Muscle layer of colon (tissue), 2 donors: ENCODE measurements around the gene EVX2.

Source experiments
- H3K27ac ChIP-seq: one replicate; pipeline ENCODE4 v1.7.0; 2013; ENCODE audit warnings: low read depth, mild to moderate bottlenecking, low read length, moderate library complexity
- H3K27me3 ChIP-seq, 2 donors: one replicate each; pipeline ENCODE4 v1.7.0; 2013; ENCODE audit warnings: low read length in 2 of 2, mild to moderate bottlenecking in 2 of 2; ENCODE audit not compliant: insufficient read depth in 2 of 2, control insufficient read depth in 1 of 2
- H3K36me3 ChIP-seq: one replicate; pipeline ENCODE4 v1.7.0; 2013; ENCODE audit warnings: mild to moderate bottlenecking, low read length; ENCODE audit not compliant: insufficient read depth
- H3K4me1 ChIP-seq: one replicate; pipeline ENCODE4 v1.7.0; 2013; ENCODE audit warnings: mild to moderate bottlenecking, low read length; ENCODE audit not compliant: insufficient read depth
- H3K4me3 ChIP-seq, 2 donors: one replicate each; pipeline ENCODE4 v1.7.0; 2013; ENCODE audit warnings: low read length in 2 of 2, low read depth in 1 of 2, mild to moderate bottlenecking in 1 of 2, moderate library complexity in 1 of 2
- H3K9ac ChIP-seq: one replicate; pipeline ENCODE4 v1.7.0; 2013; ENCODE audit warnings: low read length
- H3K9me3 ChIP-seq: one replicate; pipeline ENCODE4 v1.7.0; 2013; ENCODE audit warnings: mild to moderate bottlenecking, low read length
- donor health status: abdominal sarcoma.
- donor health status: Adenocarcinoma of cecum.

The EVX2 gene

GRCh38 chr2:176111846-176112374, 28.1 kb upstream of the EVX2 start:
- Histone ChIP-seq H3K36me3 (no peaks in the 10 kb centered on the region), H3K27ac (peak overlapping the region; percentile 35), H3K9ac (peak overlapping the region; percentile 27), H3K27me3 (peaks cover 30 to 77% of the 10 kb centered on the region in 2 donors), H3K4me3 (peak overlapping the region; percentile 39 to 45), H3K9me3 (no peaks in the 10 kb centered on the region), H3K4me1 (peaks cover 13% of the 10 kb centered on the region)

- Histone ChIP-seq H3K4me3 (peak overlapping the region in 1 of 2 donors; percentile 41), H3K27me3 (peaks cover 28 to 77% of the 10 kb centered on the region in 2 donors), H3K36me3 (no peaks in the 10 kb centered on the region), H3K4me1 (peaks cover 17% of the 10 kb centered on the region), H3K9ac (peak overlapping the region; percentile 24), H3K9me3 (no peaks in the 10 kb centered on the region), H3K27ac (peak overlapping the region; percentile 35)
Measured at GRCh38 chr2:176111309-176111663, 27.5 kb upstream of the EVX2 start.

GRCh38 chr2:176110415-176111308, 26.9 kb upstream of the EVX2 start:
- H3K27ac ChIP-seq: peak overlapping the region; percentile 10
- H3K9me3 ChIP-seq: no peaks in the 10 kb centered on the region
- H3K4me3 ChIP-seq: peak overlapping the region; percentile 39 to 41
- H3K27me3 ChIP-seq: peaks cover 28 to 77% of the 10 kb centered on the region in 2 donors
- peak overlapping the region; percentile 24 for H3K9ac ChIP-seq
- H3K4me1 ChIP-seq: peaks cover 17% of the 10 kb centered on the region
- H3K36me3 ChIP-seq: no peaks in the 10 kb centered on the region

- no peak overlapping the region for H3K27ac ChIP-seq
- no peaks in the 10 kb centered on the region for H3K9me3 ChIP-seq
- peak overlapping the region; percentile 39 to 41 for H3K4me3 ChIP-seq
- H3K36me3 ChIP-seq: no peaks in the 10 kb centered on the region
- H3K9ac ChIP-seq: peak overlapping the region; percentile 6
- peaks cover 15% of the 10 kb centered on the region for H3K4me1 ChIP-seq
- peaks cover 36 to 83% of the 10 kb centered on the region in 2 donors for H3K27me3 ChIP-seq
Measured at GRCh38 chr2:176109946-176110345, 26.2 kb upstream of the EVX2 start.

GRCh38 chr2:176109192-176109901, 25.6 kb upstream of the EVX2 start:
- peaks cover 15% of the 10 kb centered on the region for H3K4me1 ChIP-seq
- H3K9ac ChIP-seq: peak overlapping the region; percentile 62
- H3K9me3 ChIP-seq: no peaks in the 10 kb centered on the region
- peaks cover 39 to 83% of the 10 kb centered on the region in 2 donors for H3K27me3 ChIP-seq
- H3K36me3 ChIP-seq: no peaks in the 10 kb centered on the region
- H3K4me3 ChIP-seq: peak overlapping the region; percentile 21 to 41
- no peak overlapping the region for H3K27ac ChIP-seq

- H3K27ac ChIP-seq: no peak overlapping the region
- H3K4me3 ChIP-seq: peak overlapping the region in 1 of 2 donors; percentile 47
- H3K4me1 ChIP-seq: peaks cover 23% of the 10 kb centered on the region
- H3K27me3 ChIP-seq: peaks cover 33 to 86% of the 10 kb centered on the region in 2 donors
- no peaks in the 10 kb centered on the region for H3K36me3 ChIP-seq
- no peaks in the 10 kb centered on the region for H3K9me3 ChIP-seq
- H3K9ac ChIP-seq: no peak overlapping the region
Measured at GRCh38 chr2:176107731-176108181, 24.0 kb upstream of the EVX2 start.

GRCh38 chr2:176106581-176107539, 23.1 kb upstream of the EVX2 start, which contains the start of gene HOXD11:
TSS of gene HOXD11 (plus strand) at chr2:176107280. CDS start at chr2:176107356, 76 bp downstream.
- H3K4me1 ChIP-seq: peaks cover 23% of the 10 kb centered on the region
- no peaks in the 10 kb centered on the region for H3K9me3 ChIP-seq
- peaks cover 36 to 86% of the 10 kb centered on the region in 2 donors for H3K27me3 ChIP-seq
- peak within 1 kb of the TSS; percentile 74 for H3K27ac ChIP-seq
- peak within 1 kb of the TSS; percentile 54 for H3K9ac ChIP-seq
- H3K36me3 ChIP-seq: no peaks in the 10 kb centered on the region
- peak within 1 kb of the TSS; percentile 50 to 65 for H3K4me3 ChIP-seq

- Histone ChIP-seq H3K27me3 (peaks cover 45 to 83% of the 10 kb centered on the region in 2 donors), H3K27ac (peak overlapping the region; percentile 74)
Measured at GRCh38 chr2:176105730-176106580, 22.2 kb upstream of the EVX2 start.

GRCh38 chr2:176105078-176105729, 21.4 kb upstream of the EVX2 start:
- Histone ChIP-seq H3K27me3 (peaks cover 47 to 83% of the 10 kb centered on the region in 2 donors), H3K27ac (peak overlapping the region; percentile 71), H3K9ac (peak overlapping the region; percentile 54), H3K4me3 (peak overlapping the region; percentile 41 to 65), H3K36me3 (no peaks in the 10 kb centered on the region), H3K4me1 (peaks cover 15% of the 10 kb centered on the region), H3K9me3 (no peaks in the 10 kb centered on the region)

More at GRCh38 chr2:176105730-176106580, 22.2 kb upstream of the EVX2 start:
- H3K9me3 ChIP-seq: no peaks in the 10 kb centered on the region
- peak overlapping the region; percentile 54 for H3K9ac ChIP-seq
- peak overlapping the region; percentile 33 to 65 for H3K4me3 ChIP-seq
- H3K4me1 ChIP-seq: peaks cover 19% of the 10 kb centered on the region
- no peaks in the 10 kb centered on the region for H3K36me3 ChIP-seq
